CD8-positive, alpha-beta memory T cell (primary cell): ENCODE measurements around the gene PRKAG2. TPM values are rescaled to one million over a fixed set of nuclear protein-coding genes. Genes with fewer than 3 reads are reported as not detected.

Experiments used
- CTCF ChIA-PET: fragments of 350-600 bp; sonication (Branson Sonifier 250); formaldehyde crosslinking; loops from one replicate; lab custom pipeline; 2021; ENCODE audit warnings: antibody characterized with exemption; lab: Charles Lee
- POLR2A ChIA-PET: fragments of 350-600 bp; sonication (Branson Sonifier 250); formaldehyde crosslinking; loops from one replicate; lab custom pipeline; 2021; ENCODE audit warnings: antibody characterized with exemption; lab: Charles Lee
- DNase-seq, 5 donors: peaks; one replicate each; pipeline versions ENCODE4 v3.0.0 to v3.0.0-alpha.2; 2020 to 2022; ENCODE audit warnings: mixed read lengths in 1 of 5
- H3K27ac ChIP-seq: one replicate; pipeline ENCODE4 v1.7.0; 2013; ENCODE audit warnings: low read depth, mild to moderate bottlenecking, low read length, moderate library complexity
- H3K27me3 ChIP-seq: 2 replicates; pipeline ENCODE4 v1.7.0; 2013; ENCODE audit warnings: low read length, mild to moderate bottlenecking; ENCODE audit not compliant: insufficient read depth, poor library complexity, severe bottlenecking
- H3K36me3 ChIP-seq: 2 replicates; pipeline ENCODE4 v1.7.0; 2013; ENCODE audit warnings: mild to moderate bottlenecking, low read length, moderate library complexity; ENCODE audit not compliant: insufficient read depth
- H3K4me1 ChIP-seq: 2 replicates; pipeline ENCODE4 v1.7.0; 2013; ENCODE audit warnings: mild to moderate bottlenecking, low read length, moderate library complexity; ENCODE audit not compliant: insufficient read depth
- H3K4me3 ChIP-seq: 2 replicates; pipeline ENCODE4 v1.7.0; 2013; ENCODE audit warnings: mild to moderate bottlenecking, low read length
- H3K9me3 ChIP-seq: 2 replicates; pipeline ENCODE4 v1.7.0; 2013; ENCODE audit warnings: mild to moderate bottlenecking, low read length
- H3K27ac Mint-ChIP-seq, 8 donors: one replicate each; pipeline ENCODE4 v1.8.0; 2020 to 2021; ENCODE audit warnings: mixed read lengths in 8 of 8, mild to moderate bottlenecking in 6 of 8, inconsistent platforms in 3 of 8, moderate library complexity in 3 of 8
- H3K27me3 Mint-ChIP-seq, 2 donors: one replicate each; pipeline ENCODE4 v1.8.0; 2020 to 2021; ENCODE audit warnings: mixed read lengths in 2 of 2, mild to moderate bottlenecking in 1 of 2, moderate library complexity in 1 of 2
- H3K36me3 Mint-ChIP-seq, 3 donors: one replicate each; pipeline ENCODE4 v1.8.0; 2020 to 2021; ENCODE audit warnings: mixed read lengths in 3 of 3, inconsistent platforms in 1 of 3, mild to moderate bottlenecking in 1 of 3
- H3K4me1 Mint-ChIP-seq, 3 donors: one replicate each; pipeline ENCODE4 v1.8.0; 2020 to 2021; ENCODE audit warnings: mixed read lengths in 3 of 3, inconsistent platforms in 1 of 3, mild to moderate bottlenecking in 1 of 3
- H3K4me3 Mint-ChIP-seq, 7 donors: one replicate each; pipeline ENCODE4 v1.8.0; 2020 to 2021; ENCODE audit warnings: mixed read lengths in 7 of 7, mild to moderate bottlenecking in 6 of 7, moderate library complexity in 4 of 7, inconsistent platforms in 2 of 7
- H3K9me3 Mint-ChIP-seq, 5 donors: one replicate each; pipeline ENCODE4 v1.8.0; 2020 to 2022; ENCODE audit warnings: mixed read lengths in 5 of 5, mild to moderate bottlenecking in 3 of 5, moderate library complexity in 2 of 5, inconsistent platforms in 1 of 5
- polyA plus RNA-seq: library from polyadenylated mRNA; unstranded; fragments of 300-500 nt; fragmentation: Illumina TruSeq; gene quantifications from one replicate; pipeline ENCODE4 v1.2.3, GENCODE V29; 2021
- total RNA-seq, 2 experiments: library from RNA; stranded (reverse); gene quantifications; one replicate each; pipeline ENCODE4 v1.2.3, GENCODE V29; 2021

The PRKAG2 gene
- total and polyA plus RNA-seq, 3 experiments from 2014 or later, result 23.1 to 31.4 (median 27.2) TPM

DNA sequence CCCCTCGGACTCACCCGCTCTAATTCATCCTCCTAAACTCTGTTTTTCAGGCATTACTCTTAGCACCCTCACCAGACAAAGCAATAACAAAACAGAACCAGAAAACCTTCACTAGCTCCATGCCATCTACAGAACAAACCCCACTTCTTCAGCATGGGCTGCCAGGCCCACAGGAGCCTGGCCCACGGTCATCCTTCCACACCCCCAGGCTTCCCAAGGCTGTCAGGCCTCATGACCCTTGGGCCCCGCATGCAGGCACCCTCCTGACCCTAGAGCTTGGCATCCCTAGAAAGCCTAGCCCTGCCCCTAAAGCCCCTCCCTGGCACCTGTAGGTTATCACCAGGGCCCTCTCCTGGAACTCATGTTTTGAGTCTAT lies 59.6 kb downstream of the PRKAG2 start:
- Histone ChIP-seq H3K9me3 (no peaks in the 10 kb centered on the region), H3K4me1 (no peaks in the 10 kb centered on the region), H3K27ac (no peak overlapping the region), H3K4me3 (no peak overlapping the region), H3K27me3 (no peaks in the 10 kb centered on the region), H3K36me3 (no peaks in the 10 kb centered on the region)
- ChIA-PET POLR2A (no interaction called here), CTCF (no interaction called here)
- peaks cover 0 to 7% (median 2%) of the 10 kb centered on the region in 3 donors for H3K36me3 Mint-ChIP-seq
- H3K27ac Mint-ChIP-seq, result peak overlapping the region in 2 of 8 donors; percentile 13 to 14
- no peaks in the 10 kb centered on the region for H3K27me3 Mint-ChIP-seq
- DNase-seq, result no peak
- H3K4me1 Mint-ChIP-seq, result peaks cover 6 to 45% (median 8%) of the 10 kb centered on the region in 3 donors
- H3K9me3 Mint-ChIP-seq, result no peaks in the 10 kb centered on the region
- H3K4me3 Mint-ChIP-seq, result no peak overlapping the region

DNA sequence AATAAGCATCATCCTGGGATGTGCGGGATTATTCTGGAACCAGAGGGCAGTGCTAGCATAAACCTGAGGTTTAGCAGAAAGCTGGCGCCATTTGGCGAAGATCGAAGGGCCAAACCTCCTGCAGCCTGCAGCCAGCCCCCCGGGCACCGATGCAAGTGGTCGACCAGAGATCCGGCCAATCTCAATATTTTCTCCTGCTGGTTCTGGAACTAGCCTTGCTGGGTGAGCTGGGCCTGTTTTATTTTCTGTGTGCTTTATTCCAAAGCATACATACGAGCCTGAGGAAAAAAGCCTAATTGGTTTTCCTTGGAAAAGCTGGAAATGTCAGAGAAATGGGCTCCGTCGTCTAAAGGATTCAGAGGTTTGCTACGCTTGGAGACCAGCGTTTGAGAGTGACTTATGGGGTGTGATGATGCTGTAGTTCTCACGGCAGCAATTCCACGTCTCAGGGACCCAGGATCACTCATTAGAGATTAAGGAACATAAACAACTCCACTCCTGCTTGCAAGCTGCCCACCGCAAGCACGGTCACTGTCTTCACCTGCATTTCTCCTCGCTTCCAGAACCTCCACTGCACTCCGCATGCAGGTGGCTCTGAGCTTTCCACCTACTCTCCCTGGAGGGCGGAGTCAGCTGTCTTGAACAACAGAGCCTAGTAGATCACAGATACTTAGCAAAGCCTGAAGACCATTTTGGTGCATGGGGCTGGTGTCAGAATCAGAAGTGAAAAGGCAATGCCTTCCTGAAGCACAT lies 60.2 kb downstream of the PRKAG2 start:
- H3K27ac ChIP-seq, result no peak overlapping the region
- Mint-ChIP-seq H3K4me3 (no peak overlapping the region), H3K36me3 (peaks cover 0 to 7% (median 2%) of the 10 kb centered on the region in 3 donors), H3K9me3 (no peaks in the 10 kb centered on the region), H3K4me1 (peaks cover 11 to 49% (median 11%) of the 10 kb centered on the region in 3 donors), H3K27me3 (no peaks in the 10 kb centered on the region), H3K27ac (peak overlapping the region in 2 of 8 donors; percentile 14 to 57)
- no peak overlapping the region for H3K4me3 ChIP-seq
- ChIA-PET CTCF (no interaction called here), POLR2A (no interaction called here)
- no peaks in the 10 kb centered on the region for H3K27me3 ChIP-seq
- H3K4me1 ChIP-seq, result no peaks in the 10 kb centered on the region
- no peaks in the 10 kb centered on the region for H3K36me3 ChIP-seq
- no peaks in the 10 kb centered on the region for H3K9me3 ChIP-seq
- no peak for DNase-seq

DNA sequence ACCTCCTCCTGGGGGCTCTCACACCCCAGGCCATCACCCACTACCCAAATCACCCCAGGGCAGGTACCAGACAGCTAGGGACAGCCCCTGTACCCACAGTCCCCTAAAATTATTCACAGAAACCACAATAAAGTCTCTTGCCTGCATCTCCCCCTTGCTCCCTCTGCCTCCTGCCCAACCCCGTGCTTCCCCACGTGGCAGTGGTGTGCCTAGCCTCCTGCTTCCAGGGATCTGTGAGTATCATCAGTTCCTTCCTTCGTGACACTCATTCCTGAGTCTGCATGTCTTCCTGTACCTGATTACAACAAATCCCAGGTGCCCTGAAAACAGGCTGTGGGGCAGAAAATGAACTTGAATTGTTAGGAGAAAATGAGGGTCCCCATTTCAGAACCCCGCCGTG lies 61.5 kb downstream of the PRKAG2 start:
- Mint-ChIP-seq H3K4me1 (peaks cover 11 to 40% (median 11%) of the 10 kb centered on the region in 3 donors), H3K4me3 (peak overlapping the region in 1 of 7 donors; percentile 6), H3K9me3 (no peaks in the 10 kb centered on the region), H3K27ac (peak overlapping the region in 2 of 8 donors; percentile 49 to 67), H3K36me3 (peaks cover 0 to 7% (median 2%) of the 10 kb centered on the region in 3 donors), H3K27me3 (no peaks in the 10 kb centered on the region)
- ChIA-PET POLR2A (no interaction called here), CTCF (no interaction called here)
- Histone ChIP-seq H3K27ac (no peak overlapping the region), H3K9me3 (no peaks in the 10 kb centered on the region), H3K4me1 (no peaks in the 10 kb centered on the region), H3K36me3 (no peaks in the 10 kb centered on the region), H3K27me3 (no peaks in the 10 kb centered on the region), H3K4me3 (no peak overlapping the region)
- no peak for DNase-seq

DNA sequence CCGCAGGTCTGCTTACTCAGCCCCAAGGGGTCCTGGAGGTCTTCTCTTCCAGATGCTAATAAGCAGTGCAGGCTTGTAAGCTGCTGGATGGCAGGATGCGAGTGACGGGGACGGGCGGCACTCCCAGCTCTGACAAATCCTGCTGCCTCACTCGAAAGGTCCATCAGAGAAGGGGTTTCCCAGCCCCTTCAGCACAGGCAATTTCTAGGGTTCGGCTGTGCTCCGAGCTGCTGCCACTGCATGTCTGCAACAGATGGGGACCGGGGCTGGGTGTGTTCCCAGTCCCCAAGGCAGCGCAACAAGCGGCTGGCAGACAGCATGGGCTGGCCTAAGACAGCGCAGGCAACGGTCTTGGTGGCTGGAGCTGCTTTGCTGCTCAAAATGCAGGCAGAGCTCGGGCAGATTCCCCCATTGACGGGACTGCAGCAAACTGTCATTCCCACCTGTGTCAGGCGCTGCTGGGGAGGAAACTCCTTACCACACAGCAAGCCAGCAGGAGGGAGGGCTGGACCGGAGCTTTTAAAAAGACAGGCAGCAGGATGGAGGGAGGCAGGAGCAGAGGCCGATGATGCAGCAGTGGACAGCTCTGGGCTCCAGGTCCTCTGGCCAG lies 62.4 kb downstream of the PRKAG2 start:
- ChIA-PET CTCF (interaction anchor here (1.7 kb wide), 1 partner anchor 8 kb away, joined by 5 read pairs; no protein-coding TSS in a partner anchor), POLR2A (no interaction called here)

DNA sequence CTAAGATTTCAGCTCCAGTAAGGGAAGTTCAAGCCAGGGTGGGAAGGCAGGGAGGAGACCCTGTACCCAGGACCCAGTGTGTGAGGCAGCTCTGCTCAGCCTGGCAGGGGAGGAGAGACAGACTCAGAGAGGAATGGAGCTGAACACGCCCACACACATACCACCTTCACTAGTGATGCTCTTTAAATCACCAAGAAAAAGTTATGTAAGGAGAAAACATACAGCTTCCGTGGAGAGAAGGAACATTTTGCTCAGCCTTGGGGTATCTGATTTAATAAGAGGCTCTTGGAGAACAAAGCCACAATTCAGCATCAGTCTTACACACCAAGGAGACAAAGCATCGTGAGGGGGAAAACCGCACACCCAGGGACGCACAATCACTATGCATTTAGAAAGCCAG lies 62.9 kb downstream of the PRKAG2 start:
- no peaks in the 10 kb centered on the region for H3K27me3 Mint-ChIP-seq
- H3K9me3 Mint-ChIP-seq, result no peaks in the 10 kb centered on the region
- Histone ChIP-seq H3K4me3 (no peak overlapping the region), H3K27ac (no peak overlapping the region), H3K4me1 (no peaks in the 10 kb centered on the region), H3K9me3 (no peaks in the 10 kb centered on the region), H3K36me3 (no peaks in the 10 kb centered on the region), H3K27me3 (no peaks in the 10 kb centered on the region)
- H3K4me3 Mint-ChIP-seq, result no peak overlapping the region
- DNase-seq, result no peak
- peaks cover 0 to 9% (median 2%) of the 10 kb centered on the region in 3 donors for H3K36me3 Mint-ChIP-seq
- ChIA-PET CTCF (interaction anchor here (1.7 kb wide), 1 partner anchor 9 kb away, joined by 5 read pairs; no protein-coding TSS in a partner anchor), POLR2A (no interaction called here)
- H3K4me1 Mint-ChIP-seq, result peaks cover 11 to 40% (median 11%) of the 10 kb centered on the region in 3 donors
- peak overlapping the region in 2 of 8 donors; percentile 30 to 60 for H3K27ac Mint-ChIP-seq

More for the DNA sequence above, 62.4 kb downstream of the PRKAG2 start:
- Mint-ChIP-seq H3K9me3 (no peaks in the 10 kb centered on the region), H3K36me3 (peaks cover 0 to 7% (median 2%) of the 10 kb centered on the region in 3 donors), H3K4me3 (no peak overlapping the region), H3K4me1 (peaks cover 11 to 40% (median 11%) of the 10 kb centered on the region in 3 donors), H3K27ac (no peak overlapping the region), H3K27me3 (no peaks in the 10 kb centered on the region)
- Histone ChIP-seq H3K4me3 (no peak overlapping the region), H3K4me1 (no peaks in the 10 kb centered on the region), H3K27ac (no peak overlapping the region), H3K27me3 (no peaks in the 10 kb centered on the region), H3K9me3 (no peaks in the 10 kb centered on the region), H3K36me3 (no peaks in the 10 kb centered on the region)
- DNase-seq, result no peak

DNA sequence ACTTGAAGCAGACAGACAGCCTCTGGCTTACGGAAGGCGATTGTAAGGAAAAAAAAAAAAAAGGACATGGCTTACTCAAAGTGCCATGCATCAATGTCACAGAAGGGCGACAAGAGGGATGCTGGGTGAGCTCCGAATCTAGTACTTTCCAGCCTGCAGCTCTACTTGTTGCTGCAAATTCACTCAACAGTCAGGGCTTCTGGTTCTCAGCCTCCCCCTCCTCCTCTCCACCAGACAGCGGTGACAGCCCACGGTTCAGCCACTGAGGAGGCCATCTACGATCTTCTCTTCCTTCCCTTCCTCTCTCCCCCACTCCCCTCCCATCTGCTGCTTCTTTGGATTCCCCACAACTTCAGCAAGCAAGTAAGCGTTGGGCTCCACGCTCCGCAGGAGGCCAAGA lies 63.5 kb downstream of the PRKAG2 start:
- Mint-ChIP-seq H3K27me3 (no peaks in the 10 kb centered on the region), H3K9me3 (no peaks in the 10 kb centered on the region), H3K36me3 (peaks cover 0 to 9% (median 2%) of the 10 kb centered on the region in 3 donors), H3K4me3 (no peak overlapping the region), H3K27ac (peak overlapping the region in 3 of 8 donors; percentile 39 to 60 (median 48)), H3K4me1 (peaks cover 11 to 40% (median 11%) of the 10 kb centered on the region in 3 donors)
- Histone ChIP-seq H3K27me3 (no peaks in the 10 kb centered on the region), H3K4me3 (no peak overlapping the region), H3K27ac (no peak overlapping the region), H3K4me1 (no peaks in the 10 kb centered on the region), H3K9me3 (no peaks in the 10 kb centered on the region), H3K36me3 (no peaks in the 10 kb centered on the region)
- ChIA-PET CTCF (interaction anchor here (1.7 kb wide), 1 partner anchor 9 kb away, joined by 5 read pairs; no protein-coding TSS in a partner anchor), POLR2A (no interaction called here)
- no peak for DNase-seq

DNA sequence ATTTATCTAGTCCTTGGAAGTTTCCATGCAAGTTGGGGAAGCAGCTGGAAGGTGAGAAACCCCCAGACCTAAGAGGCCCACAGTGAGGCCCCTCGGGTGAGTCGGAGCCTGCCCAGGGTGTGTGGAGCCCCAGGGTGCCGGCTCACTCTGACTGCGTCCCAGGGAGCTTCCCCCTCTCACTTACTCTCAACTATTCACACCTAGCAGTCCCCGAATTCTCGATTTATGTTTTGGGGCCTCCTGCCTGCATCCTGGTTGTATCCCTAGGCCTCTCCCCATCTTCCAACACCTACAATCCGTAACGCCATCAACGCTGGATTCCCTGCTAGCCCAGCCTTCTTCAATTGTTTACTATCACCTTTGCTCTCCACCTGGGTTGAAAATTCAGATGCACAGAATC lies 63.9 kb downstream of the PRKAG2 start:
- no peaks in the 10 kb centered on the region for H3K36me3 ChIP-seq
- H3K27me3 ChIP-seq, result no peaks in the 10 kb centered on the region
- no peak overlapping the region for H3K4me3 ChIP-seq
- Mint-ChIP-seq H3K27ac (peak overlapping the region in 1 of 8 donors; percentile 39), H3K36me3 (peaks cover 0 to 9% (median 4%) of the 10 kb centered on the region in 3 donors), H3K9me3 (no peaks in the 10 kb centered on the region), H3K4me3 (no peak overlapping the region), H3K4me1 (peaks cover 11 to 41% (median 15%) of the 10 kb centered on the region in 3 donors), H3K27me3 (no peaks in the 10 kb centered on the region)
- H3K4me1 ChIP-seq, result no peaks in the 10 kb centered on the region
- ChIA-PET CTCF (interaction anchor here (0.9 to 1.7 kb wide), 2 partner anchors 17 to 31 kb away, joined by 3 to 6 read pairs; no protein-coding TSS in a partner anchor), POLR2A (no interaction called here)
- H3K27ac ChIP-seq, result no peak overlapping the region
- DNase-seq, result no peak
- H3K9me3 ChIP-seq, result no peaks in the 10 kb centered on the region
